Activated B cell treated with CpG ODN at 0.5 μM for 24 hours (primary cell): ENCODE data around the gene SFTPB. TPM values are rescaled to one million over a fixed set of nuclear protein-coding genes. Genes with fewer than 3 reads are reported as not detected.
"Not testable (repeated sequence)": the region's sequence is repeated elsewhere in the genome, so short reads cannot be mapped to it uniquely, and the experiment has no call there.

Experiments
- ATAC-seq: fragments of 200-7000 bp; cut with Tn5 transposase; one replicate; pipeline ENCODE4 v1.10.0; 2021; ENCODE audit warnings: low read depth, mild to moderate bottlenecking, moderate library complexity
- CTCF ChIA-PET: fragments of 350-600 bp; sonication (Branson Sonifier 250); formaldehyde crosslinking; loops from one replicate; lab custom pipeline; 2021; ENCODE audit warnings: antibody characterized with exemption; lab: Charles Lee
- POLR2A ChIA-PET: fragments of 350-600 bp; sonication (Branson Sonifier 250); formaldehyde crosslinking; loops from one replicate; lab custom pipeline; 2021; ENCODE audit warnings: antibody characterized with exemption; lab: Charles Lee
- DNase-seq: peaks from one replicate; pipeline ENCODE4 v3.0.0; 2022
- H3K27ac Mint-ChIP-seq: one replicate; pipeline ENCODE4 v1.8.0; 2020; ENCODE audit warnings: mixed read lengths
- H3K27me3 Mint-ChIP-seq: one replicate; pipeline ENCODE4 v1.8.0; 2021; ENCODE audit warnings: mixed read lengths
- H3K36me3 Mint-ChIP-seq: one replicate; pipeline ENCODE4 v1.8.0; 2021; ENCODE audit warnings: low read depth, mixed read lengths
- H3K4me1 Mint-ChIP-seq: one replicate; pipeline ENCODE4 v1.8.0; 2021; ENCODE audit warnings: mixed read lengths
- H3K4me3 Mint-ChIP-seq: one replicate; pipeline ENCODE4 v1.8.0; 2020; ENCODE audit warnings: mild to moderate bottlenecking, mixed read lengths
- H3K9me3 Mint-ChIP-seq: one replicate; pipeline ENCODE4 v1.8.0; 2020; ENCODE audit warnings: mixed read lengths
- intact Hi-C: fragments of 100-400 bp; cut with micrococcal nuclease; formaldehyde crosslinking; loops from one replicate; pipeline ENCODE4 v1.15.1; 2024
- total RNA-seq: library from RNA; stranded (reverse); gene quantifications from 2 replicates; pipeline ENCODE4 v1.2.3, GENCODE V29; 2022
- TF ChIP-seq, protein P1 (sequence below): fragments of 200-600 bp; IDR thresholded peaks from one replicate; pipeline ENCODE4 v1.8.0; 2022; ENCODE audit warnings: antibody characterized with exemption, mild to moderate bottlenecking

The SFTPB gene
- 0.05 TPM in 1 of 2 replicates, not detected in the other for total RNA-seq

DNA sequence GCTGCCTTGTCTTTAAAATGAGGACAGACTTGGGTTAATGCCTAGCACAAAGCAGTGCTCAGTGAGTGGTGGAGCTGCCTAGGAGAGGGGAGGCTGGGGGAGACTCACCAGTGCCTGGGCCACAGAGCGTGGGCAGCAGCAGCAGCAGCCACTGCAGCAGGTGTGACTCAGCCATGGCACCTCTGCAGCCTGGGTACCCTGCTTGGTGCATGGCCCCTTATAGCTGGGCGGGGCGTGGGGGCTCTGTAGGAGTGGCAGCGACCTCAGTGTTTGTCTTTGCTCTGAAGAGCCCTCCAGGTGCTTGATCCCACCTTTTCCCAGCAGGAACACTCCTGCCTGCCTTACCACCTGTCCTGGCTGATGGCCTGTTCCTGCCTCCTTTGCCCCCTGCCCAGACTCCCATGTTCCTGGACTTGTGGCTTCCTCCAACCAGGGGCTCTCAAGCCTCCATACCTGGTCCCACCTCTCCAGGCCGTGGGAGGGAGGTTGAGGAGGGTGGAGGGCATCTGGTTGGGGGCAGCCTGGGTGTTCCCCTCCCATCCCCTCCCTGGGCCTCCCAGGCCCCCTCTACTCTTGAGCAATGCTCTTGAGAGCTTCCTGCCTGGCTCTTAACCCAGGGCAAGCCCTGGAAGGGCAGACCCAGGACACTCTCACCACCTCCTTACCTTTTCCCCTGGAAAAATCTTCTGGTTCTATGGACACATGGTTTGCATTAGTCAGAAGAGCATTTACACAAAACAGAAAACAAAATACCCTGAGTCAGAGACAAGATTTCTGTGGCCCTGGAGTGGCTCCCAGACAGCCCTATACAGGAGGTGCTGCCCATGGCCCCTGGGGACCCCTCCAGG, at the start of gene SFTPB:
SFTPB (minus strand) TSS at position 191 of the 848 bp plus-strand sequence; CDS start at position 175, 16 bp downstream.
- ChIA-PET CTCF (no interaction called here), POLR2A (no interaction called here)
- H3K27ac Mint-ChIP-seq = no peak within 1 kb of the TSS
- H3K4me1 Mint-ChIP-seq = peaks cover 12% of the 10 kb centered on the region
- H3K36me3 Mint-ChIP-seq = no peaks in the 10 kb centered on the region
- no peaks in the 10 kb centered on the region for H3K9me3 Mint-ChIP-seq
- TF ChIP-seq, protein P1, sequence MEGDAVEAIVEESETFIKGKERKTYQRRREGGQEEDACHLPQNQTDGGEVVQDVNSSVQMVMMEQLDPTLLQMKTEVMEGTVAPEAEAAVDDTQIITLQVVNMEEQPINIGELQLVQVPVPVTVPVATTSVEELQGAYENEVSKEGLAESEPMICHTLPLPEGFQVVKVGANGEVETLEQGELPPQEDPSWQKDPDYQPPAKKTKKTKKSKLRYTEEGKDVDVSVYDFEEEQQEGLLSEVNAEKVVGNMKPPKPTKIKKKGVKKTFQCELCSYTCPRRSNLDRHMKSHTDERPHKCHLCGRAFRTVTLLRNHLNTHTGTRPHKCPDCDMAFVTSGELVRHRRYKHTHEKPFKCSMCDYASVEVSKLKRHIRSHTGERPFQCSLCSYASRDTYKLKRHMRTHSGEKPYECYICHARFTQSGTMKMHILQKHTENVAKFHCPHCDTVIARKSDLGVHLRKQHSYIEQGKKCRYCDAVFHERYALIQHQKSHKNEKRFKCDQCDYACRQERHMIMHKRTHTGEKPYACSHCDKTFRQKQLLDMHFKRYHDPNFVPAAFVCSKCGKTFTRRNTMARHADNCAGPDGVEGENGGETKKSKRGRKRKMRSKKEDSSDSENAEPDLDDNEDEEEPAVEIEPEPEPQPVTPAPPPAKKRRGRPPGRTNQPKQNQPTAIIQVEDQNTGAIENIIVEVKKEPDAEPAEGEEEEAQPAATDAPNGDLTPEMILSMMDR = no peak
- H3K27me3 Mint-ChIP-seq = no peaks in the 10 kb centered on the region
- intact Hi-C loops = no loop called here
- DNase-seq (no peak), ATAC-seq (no peak)
- no peak within 1 kb of the TSS for H3K4me3 Mint-ChIP-seq

DNA sequence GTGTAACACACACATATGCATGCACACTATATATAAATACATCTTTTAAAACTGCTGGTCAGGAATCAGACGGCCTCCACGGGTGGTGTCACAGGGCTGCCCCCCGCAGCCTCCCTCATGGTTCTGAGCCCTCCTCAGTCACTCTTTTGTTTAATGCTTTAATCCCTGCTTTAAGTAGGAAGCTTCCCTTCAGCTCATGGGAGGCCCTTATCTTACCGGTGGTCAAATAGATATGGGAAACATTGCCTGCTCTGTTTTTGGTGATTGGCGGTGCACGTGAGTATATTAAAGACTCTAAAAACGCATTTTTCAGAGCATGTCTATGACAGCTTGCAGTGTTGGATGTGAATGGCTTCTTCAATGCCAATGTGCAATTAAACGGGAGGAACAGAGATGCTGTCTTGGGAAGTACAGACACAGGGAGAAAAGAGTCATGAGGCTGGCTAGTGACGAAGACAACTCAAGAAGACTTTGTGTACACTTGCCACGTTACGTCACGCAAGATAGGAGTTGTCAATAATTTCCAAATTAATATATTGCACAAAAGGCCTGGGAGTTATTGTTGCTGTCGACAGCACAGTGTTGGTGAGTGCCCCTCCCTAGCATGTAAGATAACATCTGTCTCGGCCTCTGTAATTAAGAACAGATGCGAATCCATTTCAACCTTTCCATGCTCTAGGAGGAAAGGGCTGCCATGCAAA, 49.5 kb upstream of the SFTPB start:
- CTCF ChIA-PET = no interaction called here
- POLR2A ChIA-PET = no interaction called here
- ATAC-seq = no peak

DNA sequence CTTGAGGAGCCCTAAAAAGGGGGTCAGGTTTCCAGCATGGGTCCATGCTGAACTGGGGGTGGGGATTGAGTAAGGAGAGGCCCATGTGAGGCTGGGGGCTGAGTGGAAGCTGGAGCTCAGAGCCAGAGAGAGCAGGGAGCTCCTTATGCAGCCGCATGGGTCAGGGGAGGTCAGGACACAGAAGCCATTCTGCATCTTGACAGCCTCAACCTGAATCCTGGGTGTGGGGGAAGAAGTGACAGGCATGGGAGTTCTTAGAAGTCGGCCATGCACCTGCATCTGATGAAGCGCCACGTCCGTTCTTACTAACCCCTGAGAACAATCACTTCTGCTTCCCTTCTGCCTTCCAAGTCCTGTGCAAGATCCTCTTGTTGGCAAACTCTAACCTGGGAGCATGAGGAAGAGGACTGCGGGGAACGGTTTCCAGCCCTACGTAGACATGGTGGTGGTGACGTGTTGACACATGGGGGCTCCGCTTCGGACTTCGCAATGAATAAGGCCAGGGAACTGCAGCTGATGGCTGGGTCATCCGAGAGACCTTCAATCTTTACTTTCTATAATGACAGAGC, 48.4 kb upstream of the SFTPB start:
- no peak overlapping the region for H3K27ac Mint-ChIP-seq

More for the DNA sequence above, 49.5 kb upstream of the SFTPB start:
- Mint-ChIP-seq H3K4me3 (no peak overlapping the region), H3K36me3 (no peaks in the 10 kb centered on the region), H3K27ac (no peak overlapping the region), H3K27me3 (peaks cover 9% of the 10 kb centered on the region), H3K9me3 (no peaks in the 10 kb centered on the region), H3K4me1 (no peaks in the 10 kb centered on the region)
- intact Hi-C loops = no loop called here
- DNase-seq = no peak
- TF ChIP-seq, protein P1 = no peak

DNA sequence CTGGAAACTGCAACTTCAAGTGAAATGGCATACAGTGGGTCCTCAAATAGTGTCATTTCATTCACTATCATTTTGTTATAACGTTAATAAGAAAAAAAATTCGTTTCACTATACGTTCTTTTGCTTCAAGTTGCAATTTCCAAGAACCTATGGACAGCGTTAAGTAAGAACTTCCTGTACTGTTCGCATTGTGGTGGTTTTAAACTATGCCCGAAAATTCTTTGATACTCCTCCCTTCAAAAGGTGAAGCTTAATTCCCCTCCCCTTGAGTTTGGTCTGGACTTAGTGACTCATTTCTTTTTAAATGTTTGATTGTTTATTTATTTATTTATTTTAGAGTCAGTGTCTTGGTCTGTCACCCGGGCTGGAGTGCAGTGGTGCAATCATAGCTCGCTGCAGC, 46.8 kb upstream of the SFTPB start:
- no peaks in the 10 kb centered on the region for H3K36me3 Mint-ChIP-seq

More for the DNA sequence above, 48.4 kb upstream of the SFTPB start:
- TF ChIP-seq, protein P1 = no peak
- no peaks in the 10 kb centered on the region for H3K4me1 Mint-ChIP-seq
- no peak overlapping the region for H3K4me3 Mint-ChIP-seq
- intact Hi-C loops = no loop called here
- no peaks in the 10 kb centered on the region for H3K36me3 Mint-ChIP-seq
- POLR2A ChIA-PET = no interaction called here
- ATAC-seq (no peak), DNase-seq (no peak)
- CTCF ChIA-PET = no interaction called here
- H3K27me3 Mint-ChIP-seq = peaks cover 12% of the 10 kb centered on the region
- no peaks in the 10 kb centered on the region for H3K9me3 Mint-ChIP-seq

DNA sequence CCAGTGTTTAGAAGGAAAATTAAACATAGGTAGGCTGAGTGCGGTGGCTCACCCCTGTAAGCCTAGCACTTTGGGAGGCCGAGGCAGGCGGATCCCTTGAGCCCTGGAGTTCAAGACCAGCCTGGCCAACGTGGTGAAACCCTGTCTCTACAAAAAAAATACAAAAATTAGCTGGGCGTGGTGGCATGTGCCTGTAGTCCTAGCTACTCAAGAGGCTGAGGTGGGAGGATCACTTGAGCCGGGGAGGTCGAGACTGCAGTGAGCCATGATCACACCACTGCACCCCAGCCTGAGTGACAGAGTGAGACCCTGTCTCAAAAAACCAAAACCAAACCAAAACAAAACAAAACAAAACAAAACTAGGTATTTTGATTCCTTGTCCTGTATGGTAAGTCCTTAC, 46.4 kb upstream of the SFTPB start:
- H3K4me3 Mint-ChIP-seq, CTCF ChIA-PET, H3K4me1 Mint-ChIP-seq, H3K36me3 Mint-ChIP-seq, H3K27ac Mint-ChIP-seq, ATAC-seq, POLR2A ChIA-PET, intact Hi-C loops, H3K9me3 Mint-ChIP-seq, DNase-seq: not testable (repeated sequence)
- H3K27me3 Mint-ChIP-seq = peaks cover 11% of the 10 kb centered on the region

More for the DNA sequence above, 46.8 kb upstream of the SFTPB start:
- peaks cover 11% of the 10 kb centered on the region for H3K27me3 Mint-ChIP-seq
- TF ChIP-seq, protein P1 = no peak
- intact Hi-C loops = no loop called here
- H3K4me3 Mint-ChIP-seq = no peak overlapping the region
- no peaks in the 10 kb centered on the region for H3K4me1 Mint-ChIP-seq
- no peak for DNase-seq
- CTCF ChIA-PET = no interaction called here
- no peak for ATAC-seq
- H3K27ac Mint-ChIP-seq = no peak overlapping the region
- H3K9me3 Mint-ChIP-seq = no peaks in the 10 kb centered on the region
- POLR2A ChIA-PET = no interaction called here
